ENCODE measurements around the gene KIAA1614.
"Not testable (repeated sequence)": the region's sequence is repeated elsewhere in the genome, so short reads cannot be mapped to it uniquely, and the experiment has no call there.

KIAA1614 gene

DNA sequence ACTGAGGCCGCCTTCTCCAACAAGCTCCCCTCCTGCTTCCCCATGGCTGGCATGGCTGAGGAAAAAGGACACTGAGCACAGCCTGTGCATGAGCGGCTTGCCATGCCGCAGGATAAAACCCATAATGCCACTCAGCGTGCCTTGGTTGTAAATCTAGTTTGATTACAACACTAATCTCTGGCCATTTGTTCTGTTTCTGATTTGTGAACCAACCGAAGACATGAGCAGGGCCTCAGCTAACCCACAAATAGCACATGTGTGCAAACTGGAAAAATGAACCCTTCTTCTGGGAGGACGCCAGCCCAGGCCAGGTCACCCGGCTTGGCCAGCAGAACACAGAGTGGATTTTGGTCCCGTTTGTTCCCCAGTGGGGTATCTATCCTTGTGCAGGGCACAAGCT, 56.1 kb downstream of the KIAA1614 start:
- Mint-ChIP-seq H3K4me1 (peaks cover 16% of the 10 kb centered on the region), H3K36me3 (ENCODE audit: low read depth) (peaks cover 56% of the 10 kb centered on the region)
- not testable (repeated sequence) for H3K27ac Mint-ChIP-seq, H3K4me3 Mint-ChIP-seq, H3K27me3 Mint-ChIP-seq, ATAC-seq, H3K9me3 Mint-ChIP-seq, DNase-seq

DNA sequence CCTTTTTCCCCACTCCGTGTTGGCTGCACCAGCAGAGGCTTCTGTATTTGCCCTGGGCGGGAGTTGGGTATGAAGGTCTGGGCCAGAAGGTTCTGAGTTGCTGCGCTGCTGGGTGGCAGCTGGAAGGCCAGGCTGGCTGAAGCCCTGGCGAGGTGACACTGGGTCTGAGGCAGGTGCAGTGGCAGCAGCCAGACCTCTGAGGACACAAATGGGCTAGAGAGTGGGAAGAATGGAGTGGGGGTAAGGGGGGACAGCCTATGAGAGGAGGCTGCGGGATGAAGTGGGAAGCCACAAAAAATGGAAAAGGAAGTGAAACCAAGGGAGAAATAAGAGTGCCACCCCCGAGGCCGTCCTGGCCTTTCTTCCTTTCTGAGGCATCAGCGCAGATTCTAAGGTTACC, 56.7 kb downstream of the KIAA1614 start:
- Mint-ChIP-seq H3K4me1 (peaks cover 16% of the 10 kb centered on the region), H3K27ac (no peak overlapping the region), H3K4me3 (no peak overlapping the region), H3K9me3 (no peaks in the 10 kb centered on the region), H3K36me3 (ENCODE audit: low read depth) (peaks cover 59% of the 10 kb centered on the region), H3K27me3 (no peaks in the 10 kb centered on the region)
- no peak for ATAC-seq
- DNase-seq: no peak

DNA sequence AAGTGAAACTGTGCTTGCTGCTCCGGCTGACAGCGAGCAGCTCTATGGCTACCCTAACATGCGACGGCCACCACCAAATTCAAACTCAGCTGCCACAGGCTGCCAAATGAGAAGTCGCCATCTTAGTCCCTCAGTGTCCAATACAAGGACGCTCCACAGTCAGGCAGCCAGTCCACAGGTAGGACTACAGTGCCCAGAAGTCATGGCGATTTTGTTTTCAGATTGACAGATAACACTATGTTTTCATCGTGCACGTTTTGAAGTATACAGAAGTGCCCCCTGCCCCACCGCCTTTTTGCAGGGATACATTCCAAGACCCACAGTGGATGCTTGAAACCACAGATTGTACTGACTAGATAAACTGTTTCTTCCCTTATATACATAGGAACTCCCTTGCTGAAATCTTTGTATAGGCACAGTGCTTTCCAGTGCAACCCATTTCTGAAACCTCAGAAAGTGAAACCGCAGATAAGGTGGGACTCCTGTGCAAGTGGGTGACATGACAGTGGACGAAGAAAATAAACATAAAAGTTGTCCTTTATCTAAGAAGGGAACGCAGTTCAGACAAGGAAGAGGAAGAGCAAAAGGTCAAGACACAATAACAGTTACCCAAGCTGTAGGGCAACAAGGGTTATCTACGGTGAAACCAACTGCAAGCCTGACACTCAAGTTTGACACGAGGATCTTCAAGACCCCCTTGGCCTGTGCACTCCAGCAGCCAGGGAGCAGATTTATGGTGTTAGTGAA, 57.8 kb downstream of the KIAA1614 start:
- no peaks in the 10 kb centered on the region for H3K27me3 Mint-ChIP-seq
- peaks cover 23% of the 10 kb centered on the region for H3K4me1 Mint-ChIP-seq
- H3K9me3 Mint-ChIP-seq: no peaks in the 10 kb centered on the region
- H3K27ac Mint-ChIP-seq: no peak overlapping the region
- H3K36me3 Mint-ChIP-seq (ENCODE audit: low read depth): peaks cover 66% of the 10 kb centered on the region
- H3K4me3 Mint-ChIP-seq: no peak overlapping the region
- no peak for DNase-seq
- no peak for ATAC-seq

DNA sequence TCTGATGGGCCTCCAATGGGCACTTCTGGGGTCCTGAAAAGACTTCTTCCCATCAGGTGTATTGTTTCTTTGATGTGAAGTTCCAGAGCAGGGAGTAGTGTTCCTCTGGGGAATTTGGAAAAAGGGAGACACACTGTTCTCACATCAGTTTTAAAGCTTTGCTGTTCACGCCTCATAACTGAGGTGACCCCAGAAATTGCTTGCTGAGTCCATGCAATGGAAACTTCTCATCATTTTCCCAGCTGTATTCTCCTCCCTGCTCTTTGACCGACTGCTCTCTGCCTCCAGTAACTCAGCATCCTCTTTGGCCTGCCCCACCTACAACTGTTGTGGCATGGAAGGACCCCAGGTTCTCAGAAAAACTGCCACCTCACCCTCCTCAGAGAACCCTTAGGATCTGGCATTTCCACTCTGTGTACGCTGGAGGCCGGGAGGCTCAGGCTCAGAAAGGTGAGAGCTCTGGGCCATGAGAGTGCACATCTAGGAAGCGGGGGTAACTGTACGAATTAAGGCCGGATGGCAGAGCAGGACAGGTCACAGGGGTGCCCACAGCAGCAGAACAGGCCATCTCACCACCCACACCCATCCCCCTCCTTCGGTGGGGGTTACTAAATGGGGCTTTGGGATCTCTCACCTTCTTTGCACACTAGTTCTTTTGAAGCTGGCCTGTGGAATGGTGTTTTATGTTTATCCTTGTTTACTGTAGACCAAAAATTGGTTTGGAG, 58.7 kb downstream of the KIAA1614 start:
- peaks cover 28% of the 10 kb centered on the region for H3K4me1 Mint-ChIP-seq
- no peak for ATAC-seq

DNA sequence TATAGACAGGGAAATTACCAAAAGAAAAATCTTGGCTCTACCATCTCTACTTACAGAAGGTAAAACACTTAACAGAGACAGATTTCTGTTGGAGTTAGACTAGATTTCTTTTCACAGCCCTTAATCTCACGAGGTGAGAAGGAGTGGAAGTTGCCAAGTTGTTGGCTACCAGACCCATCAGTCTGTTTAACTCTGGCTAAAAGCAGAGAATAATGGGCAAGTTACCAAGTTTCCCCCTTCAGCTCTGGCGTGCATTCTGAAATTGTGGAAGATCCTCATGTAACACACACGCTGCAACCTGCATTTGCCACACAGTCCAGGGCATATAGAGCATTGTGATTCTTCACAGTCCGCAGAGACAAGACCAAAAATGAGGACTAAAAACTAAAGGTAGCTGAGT, 60.7 kb downstream of the KIAA1614 start:
- H3K9me3 Mint-ChIP-seq: no peaks in the 10 kb centered on the region
- no peak for DNase-seq
- no peak for ATAC-seq
- no peaks in the 10 kb centered on the region for H3K27me3 Mint-ChIP-seq
- peaks cover 75% of the 10 kb centered on the region for H3K36me3 Mint-ChIP-seq (ENCODE audit: low read depth)
- H3K4me3 Mint-ChIP-seq: no peak overlapping the region
- H3K4me1 Mint-ChIP-seq: peaks cover 33% of the 10 kb centered on the region
- no peak overlapping the region for H3K27ac Mint-ChIP-seq

More for the DNA sequence above, 58.7 kb downstream of the KIAA1614 start:
- no peak overlapping the region for H3K4me3 Mint-ChIP-seq
- DNase-seq: no peak
- H3K36me3 Mint-ChIP-seq (ENCODE audit: low read depth): peaks cover 73% of the 10 kb centered on the region
- H3K9me3 Mint-ChIP-seq: no peaks in the 10 kb centered on the region
- no peak overlapping the region for H3K27ac Mint-ChIP-seq
- no peaks in the 10 kb centered on the region for H3K27me3 Mint-ChIP-seq

DNA sequence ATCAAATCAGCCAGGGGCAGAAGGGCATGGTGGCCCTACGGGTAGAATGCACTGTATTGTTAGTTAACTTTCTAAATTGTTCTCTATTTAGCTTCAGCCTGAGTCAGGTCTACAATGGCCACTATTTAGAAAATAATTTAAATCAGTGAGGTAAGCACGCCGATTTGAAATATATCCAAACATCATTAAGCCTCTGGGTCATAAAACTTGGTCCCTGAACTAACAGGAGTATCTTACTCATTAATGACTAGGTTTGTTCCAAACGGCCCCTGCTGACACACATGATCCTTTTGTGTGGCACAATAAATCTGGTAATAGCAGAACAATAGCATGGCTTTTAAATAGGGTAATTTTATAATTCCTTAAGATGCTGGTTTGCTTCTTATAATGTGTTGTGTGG, 61.5 kb downstream of the KIAA1614 start:
- peaks cover 33% of the 10 kb centered on the region for H3K4me1 Mint-ChIP-seq
- peak overlapping the region; percentile 33 for H3K27ac Mint-ChIP-seq
- H3K27me3 Mint-ChIP-seq: no peaks in the 10 kb centered on the region
- DNase-seq (no peak), ATAC-seq (no peak)
- H3K9me3 Mint-ChIP-seq: no peaks in the 10 kb centered on the region
- H3K36me3 Mint-ChIP-seq (ENCODE audit: low read depth): peaks cover 78% of the 10 kb centered on the region
- H3K4me3 Mint-ChIP-seq: no peak overlapping the region

DNA sequence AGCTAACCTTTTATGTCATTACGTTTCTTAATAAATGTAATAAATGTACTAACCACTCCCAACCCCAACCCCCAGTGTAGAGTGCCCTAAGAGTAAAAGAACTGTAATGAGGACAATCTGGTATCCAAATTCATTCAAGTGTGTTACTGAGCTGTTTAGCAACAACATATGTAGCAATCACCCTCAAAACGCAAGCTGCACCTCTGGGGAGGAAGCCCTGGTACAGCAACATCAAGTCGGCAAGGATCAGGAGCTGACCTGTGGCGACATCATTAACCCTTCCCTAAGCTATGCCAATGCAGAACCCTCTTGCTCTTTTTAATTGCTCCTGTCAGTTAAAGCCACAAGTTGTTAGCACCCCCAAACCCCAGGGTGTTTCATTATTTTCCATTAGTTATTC, 62.9 kb downstream of the KIAA1614 start:
- no peaks in the 10 kb centered on the region for H3K27me3 Mint-ChIP-seq
- ATAC-seq: no peak
- H3K9me3 Mint-ChIP-seq: no peaks in the 10 kb centered on the region
- H3K27ac Mint-ChIP-seq: no peak overlapping the region
- H3K4me3 Mint-ChIP-seq: no peak overlapping the region
- no peak for DNase-seq
- peaks cover 78% of the 10 kb centered on the region for H3K36me3 Mint-ChIP-seq (ENCODE audit: low read depth)
- H3K4me1 Mint-ChIP-seq: peaks cover 28% of the 10 kb centered on the region

DNA sequence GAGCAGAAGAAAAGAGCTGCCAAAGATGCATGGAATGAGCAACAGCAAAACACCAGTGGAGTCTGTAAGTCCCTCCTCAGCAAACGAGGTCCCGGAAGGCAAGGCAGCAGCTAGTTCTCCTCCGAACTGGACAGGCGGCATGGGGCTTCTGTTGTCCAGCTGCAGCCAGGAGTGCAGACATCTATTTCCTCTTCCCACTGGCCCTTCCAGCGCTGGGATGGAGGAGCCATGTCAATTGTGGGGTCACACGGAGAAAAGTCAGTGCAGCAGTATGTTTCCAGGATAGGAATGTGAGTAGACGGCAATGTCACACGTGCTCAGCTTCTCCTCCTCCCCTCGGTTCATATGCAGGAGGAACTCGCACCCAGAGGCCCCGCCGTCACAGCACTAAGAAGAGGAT, 63.5 kb downstream of the KIAA1614 start:
- no peak overlapping the region for H3K27ac Mint-ChIP-seq
- H3K27me3 Mint-ChIP-seq: no peaks in the 10 kb centered on the region
- H3K36me3 Mint-ChIP-seq (ENCODE audit: low read depth): peaks cover 76% of the 10 kb centered on the region
- H3K4me1 Mint-ChIP-seq: peaks cover 30% of the 10 kb centered on the region
- ATAC-seq (no peak), DNase-seq (no peak)
- H3K9me3 Mint-ChIP-seq: no peaks in the 10 kb centered on the region
- H3K4me3 Mint-ChIP-seq: no peak overlapping the region

DNA sequence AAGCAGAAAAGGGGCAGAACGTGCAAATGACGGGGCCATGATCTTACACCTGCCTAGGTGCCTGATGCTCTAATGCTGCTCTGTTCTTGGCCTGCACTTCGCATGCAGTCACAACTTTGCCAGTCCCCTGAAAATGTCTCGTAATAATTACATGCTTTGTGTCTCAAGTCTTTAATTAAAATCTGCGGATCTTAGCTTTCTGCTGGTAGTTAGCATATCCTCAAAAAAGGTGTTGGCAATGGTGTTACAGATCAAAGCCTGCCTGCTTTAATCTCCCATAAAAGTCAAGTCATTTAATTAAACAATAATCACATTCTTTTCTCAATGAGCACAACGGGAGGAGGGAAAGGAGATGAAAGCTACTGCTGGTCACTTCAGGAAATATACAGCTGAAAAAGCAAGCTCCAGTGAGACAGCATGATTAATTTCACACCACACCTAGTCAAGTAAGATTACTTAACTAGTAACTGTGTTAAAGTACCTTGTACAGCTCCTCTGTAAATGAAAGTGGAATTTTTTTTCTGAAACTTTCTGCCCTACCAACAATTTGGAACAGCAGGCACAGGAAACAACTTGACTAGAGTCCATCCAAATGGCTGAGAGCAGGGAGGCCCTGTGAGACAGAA, 64.1 kb downstream of the KIAA1614 start:
- no peaks in the 10 kb centered on the region for H3K9me3 Mint-ChIP-seq
- DNase-seq (no peak), ATAC-seq (no peak)
- peaks cover 77% of the 10 kb centered on the region for H3K36me3 Mint-ChIP-seq (ENCODE audit: low read depth)
- H3K4me3 Mint-ChIP-seq: no peak overlapping the region
- peaks cover 37% of the 10 kb centered on the region for H3K4me1 Mint-ChIP-seq
- no peak overlapping the region for H3K27ac Mint-ChIP-seq
- no peaks in the 10 kb centered on the region for H3K27me3 Mint-ChIP-seq

DNA sequence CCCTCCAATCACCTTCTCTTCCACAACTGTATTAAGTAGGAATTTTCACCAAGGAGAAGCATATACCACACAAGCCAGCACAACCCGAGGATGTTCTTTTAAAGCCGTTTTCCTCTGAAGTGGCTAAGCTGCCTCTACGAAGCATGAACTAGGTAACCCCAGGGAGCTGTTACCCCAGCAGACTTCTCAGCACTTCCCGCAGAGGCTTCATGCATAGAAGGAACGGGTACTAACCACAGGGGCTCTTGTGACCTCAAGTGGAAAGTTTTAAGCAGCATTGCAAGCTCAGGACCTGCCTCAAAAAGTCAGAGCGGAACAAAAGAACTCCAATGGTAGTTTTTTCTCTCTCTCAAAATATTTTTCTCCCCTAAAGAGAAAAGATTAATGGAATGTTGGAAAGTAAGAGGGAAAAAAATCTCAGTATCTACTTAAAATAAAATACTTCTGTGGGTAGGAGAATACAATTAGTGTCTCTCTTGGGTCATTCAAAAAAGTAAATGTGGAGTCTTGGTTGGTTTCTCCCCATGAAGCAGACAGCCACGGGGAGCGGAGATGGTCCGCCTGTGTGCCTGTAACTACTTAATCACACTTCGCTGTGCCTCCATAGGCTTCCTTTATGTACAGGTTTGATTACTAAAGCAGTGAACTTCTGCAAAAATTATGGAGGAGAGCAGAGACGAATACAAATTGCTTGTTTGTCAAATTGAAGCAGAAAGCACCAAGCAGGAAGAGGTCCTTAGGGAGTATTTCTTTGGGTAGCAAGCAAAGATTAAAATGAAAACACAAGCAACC, 69.1 kb downstream of the KIAA1614 start:
- Mint-ChIP-seq H3K4me1 (peaks cover 29% of the 10 kb centered on the region), H3K27ac (peak overlapping the region; percentile 86), H3K9me3 (no peaks in the 10 kb centered on the region), H3K36me3 (ENCODE audit: low read depth) (peaks cover 61% of the 10 kb centered on the region), H3K4me3 (peak overlapping the region; percentile 59), H3K27me3 (no peaks in the 10 kb centered on the region)
- ATAC-seq (peak; percentile 99), DNase-seq (peak; percentile 45)

DNA sequence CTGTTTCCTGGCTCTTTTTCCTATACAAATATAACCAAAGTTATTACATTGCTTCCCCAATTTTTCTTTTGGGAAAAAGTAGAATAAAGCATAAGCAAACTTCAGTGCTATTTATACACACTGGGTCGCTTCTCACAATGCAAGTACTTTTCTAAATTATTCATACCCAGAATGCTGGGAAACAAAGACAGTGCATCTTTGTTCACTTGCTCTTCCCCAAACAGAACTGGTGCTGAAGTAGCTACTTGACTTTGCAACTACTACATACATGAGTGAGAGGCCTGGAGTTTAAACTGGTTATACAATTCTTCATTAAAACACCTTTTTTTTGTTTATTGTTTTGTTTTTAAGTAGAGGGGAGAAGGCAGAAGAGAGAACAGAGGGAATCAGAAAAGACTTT, 69.7 kb downstream of the KIAA1614 start:
- Mint-ChIP-seq H3K27me3 (no peaks in the 10 kb centered on the region), H3K4me1 (peaks cover 28% of the 10 kb centered on the region), H3K36me3 (ENCODE audit: low read depth) (peaks cover 63% of the 10 kb centered on the region), H3K9me3 (no peaks in the 10 kb centered on the region), H3K4me3 (no peak overlapping the region), H3K27ac (no peak overlapping the region)
- no peak for DNase-seq
- ATAC-seq: no peak

DNA sequence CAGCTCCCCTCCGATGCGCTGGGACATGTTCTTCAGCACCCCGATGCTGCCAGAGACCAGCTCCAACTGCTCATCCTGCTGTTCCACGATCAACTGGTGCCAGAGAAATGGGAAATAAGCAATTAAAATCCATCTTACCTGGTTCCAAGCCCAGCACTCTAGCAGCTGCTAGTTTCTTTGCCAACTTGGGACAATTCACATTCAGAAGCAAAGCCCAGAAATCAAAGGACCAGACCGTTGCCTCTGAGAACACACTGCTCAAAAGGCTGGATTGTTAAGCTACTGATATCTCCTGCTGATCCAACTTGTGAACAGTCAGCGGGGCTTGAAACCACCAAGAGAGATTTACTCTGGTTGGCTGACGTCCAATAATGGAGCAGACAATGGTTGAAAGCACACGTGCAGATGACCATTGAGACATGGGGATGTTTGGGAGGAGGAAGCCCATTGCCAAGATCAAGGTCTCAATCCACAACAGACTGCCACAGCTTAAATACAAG, 75.6 kb downstream of the KIAA1614 start:
- Mint-ChIP-seq H3K4me1 (no peaks in the 10 kb centered on the region), H3K4me3 (no peak overlapping the region), H3K36me3 (ENCODE audit: low read depth) (peaks cover 69% of the 10 kb centered on the region), H3K27me3 (no peaks in the 10 kb centered on the region), H3K9me3 (no peaks in the 10 kb centered on the region), H3K27ac (no peak overlapping the region)
- DNase-seq (no peak), ATAC-seq (no peak)

DNA sequence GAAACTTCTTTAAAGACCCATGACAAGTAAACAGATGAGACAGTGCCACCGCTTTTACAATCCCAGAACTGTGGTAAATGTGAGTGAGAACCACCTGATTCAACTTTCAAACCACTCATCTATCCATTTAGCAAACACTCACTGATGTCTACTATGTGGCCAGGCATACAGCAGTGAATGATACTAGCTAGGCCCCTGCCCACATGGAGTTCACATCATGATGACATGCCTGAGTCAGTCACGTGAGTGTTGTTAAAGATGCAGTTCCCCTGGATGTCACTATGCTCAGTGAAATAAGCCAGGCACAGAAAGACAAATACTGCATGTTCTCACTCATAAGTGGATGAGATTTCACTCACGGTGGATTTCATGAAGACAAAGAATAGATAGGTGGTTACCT, 81.6 kb downstream of the KIAA1614 start:
- H3K27ac Mint-ChIP-seq: no peak overlapping the region
- no peaks in the 10 kb centered on the region for H3K9me3 Mint-ChIP-seq
- H3K4me1 Mint-ChIP-seq: peaks cover 3% of the 10 kb centered on the region
- no peak overlapping the region for H3K4me3 Mint-ChIP-seq
- H3K27me3 Mint-ChIP-seq: no peaks in the 10 kb centered on the region
- no peak for DNase-seq
- H3K36me3 Mint-ChIP-seq (ENCODE audit: low read depth): peaks cover 53% of the 10 kb centered on the region
- peak; percentile 89 for ATAC-seq

DNA sequence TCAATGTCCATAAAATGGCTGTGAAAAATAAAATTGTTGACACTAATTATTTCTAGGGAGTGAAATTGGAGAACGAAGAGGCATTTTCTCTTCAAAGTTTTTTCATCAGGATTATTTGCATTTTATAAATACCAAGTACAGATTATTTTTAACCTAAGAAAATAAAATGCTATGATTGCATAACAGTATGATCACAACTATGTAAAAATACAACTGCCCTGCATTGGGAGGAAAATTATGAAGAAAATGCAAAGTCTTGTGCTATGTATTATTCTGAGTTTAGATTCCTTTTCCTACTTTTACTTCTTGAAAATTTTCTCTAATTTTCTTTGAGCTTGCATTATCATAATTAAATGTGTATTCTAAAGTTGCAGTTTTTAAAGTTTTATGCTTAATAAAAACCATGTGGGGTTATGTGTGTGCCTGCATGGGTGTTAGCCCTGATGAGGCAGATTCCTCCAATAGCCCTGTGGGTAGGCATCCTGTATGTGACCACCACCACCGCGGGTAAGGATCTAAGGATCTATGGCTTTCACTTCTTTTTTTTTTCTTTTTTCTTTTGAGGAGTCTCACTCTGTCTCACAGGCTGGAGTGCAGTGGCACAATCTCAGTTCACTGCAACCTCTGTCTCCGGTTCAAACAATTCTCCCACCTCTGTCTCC, 85.3 kb downstream of the KIAA1614 start:
- H3K4me1 Mint-ChIP-seq: peaks cover 3% of the 10 kb centered on the region
- ATAC-seq: no peak
- H3K9me3 Mint-ChIP-seq: no peaks in the 10 kb centered on the region
- H3K27ac Mint-ChIP-seq: no peak overlapping the region
- peaks cover 52% of the 10 kb centered on the region for H3K36me3 Mint-ChIP-seq (ENCODE audit: low read depth)
- H3K27me3 Mint-ChIP-seq: no peaks in the 10 kb centered on the region
- DNase-seq: no peak
- H3K4me3 Mint-ChIP-seq: no peak overlapping the region
